Breast epithelium (tissue), 3 donors: ENCODE data around the gene FCGR2B.

Experiments used
- CTCF ChIP-seq, 3 donors: fragments of 450-650 bp; IDR thresholded peaks; one replicate each; pipeline ENCODE4 v1.5.1; 2016 to 2017; ENCODE audit warnings: antibody characterized with exemption in 3 of 3, mild to moderate bottlenecking in 3 of 3, moderate library complexity in 3 of 3
- POLR2AphosphoS5 ChIP-seq, 3 donors: sonication (generic); formaldehyde crosslinking; IDR thresholded peaks; one replicate each; pipeline ENCODE4 v1.6.1; 2017; ENCODE audit warnings: antibody characterized with exemption in 3 of 3

GRCh38 chr1:161706113-161706481, 43.2 kb downstream of the FCGR2B start:
- TF ChIP-seq CTCF (IDR thresholded peaks at IDR 0.05) (no peak), POLR2AphosphoS5 (IDR thresholded peaks at IDR 0.05) (no peak)
